ENCODE data around the gene PITRM1. TPM values are rescaled to one million over a fixed set of nuclear protein-coding genes. Genes with fewer than 3 reads are reported as not detected.
A peak's percentile ranks its signal among the peaks of the same experiment; 100 is the strongest.

PITRM1 gene
- total RNA-seq, 2 experiments from 2014 or later, result 47.5 TPM

DNA sequence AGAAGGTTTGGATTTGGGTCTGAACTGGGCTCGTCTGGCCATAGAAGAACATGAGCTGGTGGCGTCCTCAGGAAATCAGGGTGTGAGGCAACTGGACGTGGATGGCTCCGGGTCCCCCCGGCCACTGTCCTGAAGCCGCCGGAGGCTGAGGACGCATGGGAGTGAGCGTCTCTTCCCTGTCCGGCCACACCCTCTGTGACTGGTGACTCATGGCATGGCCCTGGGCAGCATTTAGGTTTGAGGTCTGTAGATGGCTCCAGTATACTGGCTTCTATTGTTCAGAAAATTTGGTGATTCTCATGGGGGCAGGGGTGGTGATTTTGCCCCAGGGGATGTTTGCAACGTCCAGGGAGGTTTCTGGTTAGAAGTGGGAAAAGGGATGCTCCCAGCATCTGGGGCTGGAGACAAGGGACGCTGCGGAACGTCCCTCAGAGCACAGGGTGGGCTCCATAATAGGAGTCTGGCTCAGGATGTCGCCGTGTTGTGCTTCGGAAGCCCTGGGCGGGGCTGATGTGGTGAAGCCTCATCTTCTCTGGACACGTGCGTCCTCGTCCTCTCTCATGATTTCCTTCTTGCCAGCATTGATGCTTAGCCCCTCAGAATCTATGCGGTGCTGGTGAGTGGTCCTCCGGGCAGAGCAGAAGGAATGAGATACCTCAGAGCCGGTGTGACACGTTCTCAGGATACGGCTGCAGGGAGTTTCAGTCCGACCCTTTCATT lies 49.9 kb downstream of the PITRM1 start:
- CTCF ChIA-PET, result no interaction called here
- no peaks in the 10 kb centered on the region for H3K27me3 Mint-ChIP-seq (ENCODE audit: low read depth)
- H3K36me3 Mint-ChIP-seq (ENCODE audit: low read depth), result peaks cover 71% of the 10 kb centered on the region
- POLR2A ChIA-PET, result no interaction called here
- no peak for DNase-seq
- no peak overlapping the region for H3K4me3 Mint-ChIP-seq
- H3K9me3 Mint-ChIP-seq (ENCODE audit: insufficient read depth), result no peaks in the 10 kb centered on the region
- H3K27ac Mint-ChIP-seq, result no peak overlapping the region
- no peak for ATAC-seq
- H3K4me1 Mint-ChIP-seq (ENCODE audit: low read depth), result no peaks in the 10 kb centered on the region

DNA sequence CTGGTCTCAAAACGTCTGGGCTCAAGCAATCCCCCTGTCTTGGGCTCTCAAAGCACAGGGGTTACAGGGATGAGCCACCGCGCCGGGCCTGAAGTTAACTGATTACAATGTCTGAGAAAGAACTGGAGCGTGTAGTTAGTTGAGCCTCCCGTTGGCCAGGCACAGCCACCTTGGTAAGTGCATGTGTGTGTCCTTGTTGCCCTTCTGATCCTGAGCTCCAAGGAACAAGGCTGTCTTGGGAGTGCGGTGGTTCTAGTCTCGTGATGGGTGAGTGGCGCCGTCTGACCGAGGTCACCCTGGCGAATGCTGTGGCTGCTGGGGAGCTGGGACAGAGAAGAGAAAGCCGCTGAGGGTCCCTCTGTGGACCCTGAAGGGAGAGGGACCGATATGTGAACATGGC lies 50.5 kb downstream of the PITRM1 start:
- no peaks in the 10 kb centered on the region for H3K27me3 Mint-ChIP-seq (ENCODE audit: low read depth)
- no peak overlapping the region for H3K4me3 Mint-ChIP-seq
- no peak for ATAC-seq
- H3K27ac Mint-ChIP-seq, result no peak overlapping the region
- POLR2A ChIA-PET, result no interaction called here
- CTCF ChIA-PET, result no interaction called here
- peaks cover 69% of the 10 kb centered on the region for H3K36me3 Mint-ChIP-seq (ENCODE audit: low read depth)
- H3K4me1 Mint-ChIP-seq (ENCODE audit: low read depth), result no peaks in the 10 kb centered on the region
- no peak for DNase-seq
- no peaks in the 10 kb centered on the region for H3K9me3 Mint-ChIP-seq (ENCODE audit: insufficient read depth)

DNA sequence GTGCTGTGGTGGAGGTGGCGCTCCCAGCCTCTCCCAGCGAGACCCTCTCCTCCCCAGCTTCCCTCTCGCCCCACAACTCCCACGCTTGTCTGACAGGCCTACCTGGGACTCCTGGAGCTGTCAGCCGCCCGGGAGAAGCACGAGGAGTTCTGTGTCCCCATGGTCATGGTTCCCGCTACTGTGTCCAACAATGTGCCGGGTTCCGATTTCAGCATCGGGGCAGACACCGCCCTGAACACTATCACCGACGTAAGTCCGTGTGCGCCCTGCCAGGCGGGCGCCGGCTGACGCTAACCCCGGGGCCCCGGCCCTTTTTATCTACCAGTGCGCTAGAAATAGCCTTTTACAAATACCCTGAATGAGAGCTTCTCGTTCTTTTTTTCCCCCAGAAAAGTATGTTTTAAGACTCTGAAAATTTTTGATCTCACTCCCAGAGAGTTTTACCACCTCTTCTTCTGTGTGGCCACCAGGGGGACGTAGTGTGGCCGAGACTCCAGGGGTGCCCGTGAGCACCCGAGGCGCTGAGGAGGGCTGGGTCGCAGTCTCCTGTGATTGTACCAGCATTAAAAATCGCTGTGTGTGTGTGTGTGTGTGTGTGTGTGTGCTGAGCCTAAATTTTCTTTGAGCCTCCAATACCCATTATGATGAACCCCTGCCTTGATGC lies 52.7 kb downstream of the PITRM1 start:
- Mint-ChIP-seq H3K9me3 (ENCODE audit: insufficient read depth) (no peaks in the 10 kb centered on the region), H3K27me3 (ENCODE audit: low read depth) (no peaks in the 10 kb centered on the region), H3K4me1 (ENCODE audit: low read depth) (no peaks in the 10 kb centered on the region), H3K4me3 (no peak overlapping the region), H3K27ac (no peak overlapping the region), H3K36me3 (ENCODE audit: low read depth) (peaks cover 74% of the 10 kb centered on the region)
- CTCF ChIA-PET, result no interaction called here
- POLR2A ChIA-PET, result no interaction called here
- DNase-seq, result no peak
- ATAC-seq, result no peak

DNA sequence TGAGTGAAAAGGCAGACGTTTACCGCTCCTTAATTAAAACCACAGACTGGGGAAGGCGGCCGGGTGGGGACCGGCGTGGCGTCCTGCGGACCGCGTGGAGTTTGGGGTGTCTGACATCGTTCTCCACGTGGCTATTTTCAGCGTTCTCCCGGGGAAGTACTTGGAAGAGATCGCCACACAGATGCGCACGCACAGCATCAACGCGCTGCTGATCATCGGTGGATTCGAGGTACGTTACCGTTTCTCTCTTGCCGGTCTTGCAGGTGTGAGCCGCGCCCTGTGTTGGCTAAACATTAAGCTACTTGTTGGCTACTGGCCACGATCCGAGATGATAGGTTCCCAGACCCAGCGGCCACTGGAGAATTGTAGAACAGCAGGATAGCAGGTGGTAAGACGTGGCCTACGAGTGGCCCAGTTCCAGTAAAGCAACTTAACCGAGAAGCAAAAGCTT lies 53.9 kb downstream of the PITRM1 start:
- POLR2A ChIA-PET, result no interaction called here
- H3K27me3 Mint-ChIP-seq (ENCODE audit: low read depth), result no peaks in the 10 kb centered on the region
- H3K9me3 Mint-ChIP-seq (ENCODE audit: insufficient read depth), result no peaks in the 10 kb centered on the region
- ATAC-seq (no peak), DNase-seq (no peak)
- peak overlapping the region; percentile 12 for H3K27ac Mint-ChIP-seq
- H3K36me3 Mint-ChIP-seq (ENCODE audit: low read depth), result peaks cover 76% of the 10 kb centered on the region
- no peak overlapping the region for H3K4me3 Mint-ChIP-seq
- CTCF ChIA-PET, result no interaction called here
- no peaks in the 10 kb centered on the region for H3K4me1 Mint-ChIP-seq (ENCODE audit: low read depth)

DNA sequence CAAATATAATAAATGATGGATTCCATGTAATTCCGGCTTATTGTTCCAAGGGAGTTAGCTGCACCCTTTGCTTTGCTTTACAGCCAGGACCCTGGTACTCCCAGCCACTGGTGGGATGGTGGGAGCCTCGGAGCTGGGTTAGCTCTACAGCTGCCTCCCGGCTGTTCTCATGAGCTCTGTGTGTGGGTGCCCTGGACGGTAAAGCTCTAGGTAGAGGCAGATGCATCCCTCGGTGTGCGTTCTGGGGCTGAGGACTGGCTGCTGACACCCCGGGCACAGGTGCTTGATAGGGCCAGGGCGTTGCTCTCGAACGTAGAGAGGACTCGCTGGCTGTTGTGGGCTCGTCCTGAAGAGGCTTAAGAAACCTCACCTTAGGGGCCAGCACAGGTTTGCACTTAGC lies 55.1 kb downstream of the PITRM1 start:
- Mint-ChIP-seq H3K27ac (no peak overlapping the region), H3K27me3 (ENCODE audit: low read depth) (no peaks in the 10 kb centered on the region), H3K9me3 (ENCODE audit: insufficient read depth) (no peaks in the 10 kb centered on the region), H3K4me3 (no peak overlapping the region), H3K36me3 (ENCODE audit: low read depth) (peaks cover 76% of the 10 kb centered on the region), H3K4me1 (ENCODE audit: low read depth) (no peaks in the 10 kb centered on the region)
- POLR2A ChIA-PET, result no interaction called here
- no peak for ATAC-seq
- CTCF ChIA-PET, result no interaction called here
- no peak for DNase-seq

DNA sequence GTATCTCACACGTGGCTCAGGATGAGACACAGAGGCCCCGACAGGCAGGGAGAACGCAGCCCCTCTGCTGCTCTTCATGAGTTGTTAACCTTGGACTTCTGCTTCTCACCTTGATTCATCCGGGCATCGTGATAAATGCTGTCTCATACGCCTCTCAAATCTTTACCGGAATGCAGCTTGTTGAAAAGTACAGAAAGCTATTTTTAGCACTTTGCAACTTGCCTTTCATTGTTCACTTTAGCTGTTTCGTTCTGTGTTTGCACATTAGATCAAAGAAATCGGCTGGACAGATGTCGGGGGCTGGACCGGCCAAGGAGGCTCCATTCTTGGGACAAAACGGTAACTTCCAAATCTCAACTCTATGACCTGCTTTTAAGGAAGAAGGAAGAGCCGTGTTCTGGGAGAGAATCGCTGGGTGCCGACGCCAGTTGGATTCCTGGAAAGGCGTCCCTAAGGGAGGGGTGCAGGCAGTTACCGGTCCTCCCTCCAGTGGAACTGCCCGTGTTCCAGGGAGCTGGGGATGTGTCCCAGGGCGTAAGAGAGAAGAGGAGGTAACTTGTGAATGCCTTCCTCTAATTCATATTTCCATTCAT lies 56.0 kb downstream of the PITRM1 start:
- no peak overlapping the region for H3K4me3 Mint-ChIP-seq
- peaks cover 76% of the 10 kb centered on the region for H3K36me3 Mint-ChIP-seq (ENCODE audit: low read depth)
- H3K27ac Mint-ChIP-seq, result no peak overlapping the region
- DNase-seq, result no peak
- no peaks in the 10 kb centered on the region for H3K9me3 Mint-ChIP-seq (ENCODE audit: insufficient read depth)
- ChIA-PET POLR2A (no interaction called here), CTCF (no interaction called here)
- H3K4me1 Mint-ChIP-seq (ENCODE audit: low read depth), result no peaks in the 10 kb centered on the region
- ATAC-seq, result no peak
- no peaks in the 10 kb centered on the region for H3K27me3 Mint-ChIP-seq (ENCODE audit: low read depth)

DNA sequence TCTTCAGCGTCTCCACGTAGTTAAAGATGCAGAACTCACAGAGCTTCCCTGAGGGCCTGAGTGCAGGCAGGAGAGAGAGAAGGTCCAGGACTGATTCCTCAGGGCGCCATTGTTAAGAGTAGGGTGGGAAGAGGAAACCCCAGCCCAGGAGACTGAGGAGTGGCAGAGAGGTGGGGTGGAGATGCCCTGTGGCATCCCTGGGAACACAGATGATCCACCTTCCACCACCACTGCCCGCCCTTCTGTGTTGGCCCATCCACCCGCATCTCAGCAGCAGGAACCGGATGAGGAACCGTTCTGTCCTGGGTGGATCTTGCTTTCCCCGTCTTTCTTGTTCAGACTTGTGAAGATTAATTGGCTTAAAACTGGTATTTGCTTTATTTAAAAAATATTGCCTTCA lies 56.9 kb downstream of the PITRM1 start:
- POLR2A ChIA-PET, result no interaction called here
- Mint-ChIP-seq H3K4me1 (ENCODE audit: low read depth) (no peaks in the 10 kb centered on the region), H3K27me3 (ENCODE audit: low read depth) (no peaks in the 10 kb centered on the region), H3K27ac (no peak overlapping the region), H3K9me3 (ENCODE audit: insufficient read depth) (no peaks in the 10 kb centered on the region), H3K36me3 (ENCODE audit: low read depth) (peaks cover 79% of the 10 kb centered on the region), H3K4me3 (no peak overlapping the region)
- DNase-seq (no peak), ATAC-seq (no peak)
- CTCF ChIA-PET, result no interaction called here

DNA sequence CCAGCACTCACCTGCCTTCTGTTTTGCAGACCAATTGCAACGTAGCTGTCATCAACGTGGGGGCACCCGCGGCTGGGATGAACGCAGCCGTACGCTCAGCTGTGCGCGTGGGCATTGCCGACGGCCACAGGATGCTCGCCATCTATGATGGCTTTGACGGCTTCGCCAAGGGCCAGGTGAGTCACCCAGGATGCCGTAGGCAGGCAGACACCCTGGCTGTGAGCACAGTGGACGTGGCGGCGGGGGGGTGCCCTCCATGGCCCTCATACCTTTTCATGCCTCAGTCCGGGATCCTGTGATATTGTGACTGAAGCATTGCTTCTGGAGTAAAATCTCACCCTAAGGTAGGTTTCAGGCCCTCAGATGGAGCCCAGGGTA lies 59.2 kb downstream of the PITRM1 start:
- POLR2A ChIA-PET, result interaction anchor here (0.6 kb wide), 1 partner anchor 13 kb away, joined by 3 read pairs; no protein-coding TSS in a partner anchor
- CTCF ChIA-PET, result no interaction called here
- Mint-ChIP-seq H3K4me1 (ENCODE audit: low read depth) (no peaks in the 10 kb centered on the region), H3K4me3 (no peak overlapping the region), H3K9me3 (ENCODE audit: insufficient read depth) (no peaks in the 10 kb centered on the region), H3K27me3 (ENCODE audit: low read depth) (no peaks in the 10 kb centered on the region), H3K27ac (peak overlapping the region; percentile 52), H3K36me3 (ENCODE audit: low read depth) (peaks cover 84% of the 10 kb centered on the region)
- no peak for DNase-seq
- ATAC-seq, result no peak

DNA sequence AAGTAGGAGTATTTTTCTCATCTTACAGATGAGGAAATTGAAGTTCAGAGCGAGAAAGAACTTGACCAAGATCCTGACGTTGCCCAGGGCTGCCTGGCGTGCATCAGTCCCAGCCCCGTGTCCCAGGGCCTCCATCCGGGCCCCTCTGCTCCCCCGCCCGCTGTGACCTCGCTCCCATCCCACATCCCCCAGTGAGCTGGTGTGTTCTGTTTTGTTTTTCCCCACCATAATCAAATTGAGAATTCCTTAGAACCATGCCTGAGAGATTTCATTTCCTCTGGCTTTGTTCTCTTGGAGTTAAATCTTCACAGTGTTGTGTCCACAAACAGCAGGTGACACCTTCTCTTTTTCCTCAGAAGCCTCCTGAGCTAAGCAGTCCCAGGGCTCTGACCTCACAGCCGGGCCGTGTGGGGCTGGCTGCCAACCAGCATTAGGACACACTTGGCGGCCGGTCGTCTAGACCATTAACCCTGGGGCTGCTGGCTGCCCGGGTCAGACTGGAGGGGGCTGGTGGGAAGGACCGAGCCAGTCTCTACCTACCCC lies 60.9 kb downstream of the PITRM1 start:
- H3K27ac Mint-ChIP-seq, result peak overlapping the region; percentile 7
- no peaks in the 10 kb centered on the region for H3K9me3 Mint-ChIP-seq (ENCODE audit: insufficient read depth)
- no peak overlapping the region for H3K4me3 Mint-ChIP-seq
- peaks cover 90% of the 10 kb centered on the region for H3K36me3 Mint-ChIP-seq (ENCODE audit: low read depth)
- DNase-seq (no peak), ATAC-seq (no peak)
- POLR2A ChIA-PET, result no interaction called here
- no peaks in the 10 kb centered on the region for H3K4me1 Mint-ChIP-seq (ENCODE audit: low read depth)
- no peaks in the 10 kb centered on the region for H3K27me3 Mint-ChIP-seq (ENCODE audit: low read depth)
- CTCF ChIA-PET, result interaction anchor here (1.3 kb wide), 1 partner anchor 16 kb away, joined by 4 read pairs; no protein-coding TSS in a partner anchor

DNA sequence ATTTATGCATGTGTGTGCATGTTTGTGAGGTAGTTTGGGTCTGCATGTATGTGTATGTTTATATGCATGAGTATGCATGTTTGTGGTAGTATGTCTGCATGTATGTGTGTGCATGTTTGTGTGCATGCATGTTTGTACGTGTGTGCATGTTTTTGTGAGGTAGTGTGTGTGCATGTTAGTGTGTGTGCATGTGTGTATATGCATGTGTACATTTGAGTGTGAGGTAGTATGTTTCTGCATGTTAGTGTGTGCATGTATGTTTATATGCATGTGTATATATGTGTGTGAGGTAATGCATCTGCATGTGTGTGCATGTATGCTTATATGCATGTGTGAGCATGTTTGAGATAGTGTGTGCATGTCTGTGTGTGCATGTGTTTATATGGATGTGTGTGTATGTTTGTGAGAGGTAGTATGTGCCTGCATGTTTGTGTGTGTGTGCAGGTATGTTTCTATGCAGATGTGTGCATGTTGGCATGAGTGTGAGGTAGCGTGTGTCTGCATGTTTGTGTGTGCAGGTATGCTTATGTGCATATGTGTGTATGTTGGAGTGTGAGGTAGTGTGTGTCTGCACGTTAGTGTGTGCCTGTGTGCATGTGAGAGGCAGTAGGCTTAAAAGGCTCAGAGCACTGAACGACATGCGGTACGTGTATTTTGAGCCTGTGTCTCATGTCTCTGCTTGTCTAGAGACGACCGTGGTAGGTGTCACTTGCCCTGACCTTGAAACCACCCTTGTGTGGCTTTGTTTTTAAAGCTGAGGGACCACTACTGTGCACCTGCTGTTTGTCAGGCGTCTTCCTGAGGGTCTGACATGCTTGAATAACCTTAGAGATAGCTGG lies 61.6 kb downstream of the PITRM1 start:
- CTCF ChIA-PET, result interaction anchor here (1.3 kb wide), 1 partner anchor 16 kb away, joined by 4 read pairs; no protein-coding TSS in a partner anchor
- H3K4me3 Mint-ChIP-seq, result no peak overlapping the region
- peak overlapping the region; percentile 24 for H3K27ac Mint-ChIP-seq
- H3K4me1 Mint-ChIP-seq (ENCODE audit: low read depth), result no peaks in the 10 kb centered on the region
- no peaks in the 10 kb centered on the region for H3K9me3 Mint-ChIP-seq (ENCODE audit: insufficient read depth)
- POLR2A ChIA-PET, result no interaction called here
- DNase-seq (no peak), ATAC-seq (no peak)
- peaks cover 83% of the 10 kb centered on the region for H3K36me3 Mint-ChIP-seq (ENCODE audit: low read depth)
- no peaks in the 10 kb centered on the region for H3K27me3 Mint-ChIP-seq (ENCODE audit: low read depth)

DNA sequence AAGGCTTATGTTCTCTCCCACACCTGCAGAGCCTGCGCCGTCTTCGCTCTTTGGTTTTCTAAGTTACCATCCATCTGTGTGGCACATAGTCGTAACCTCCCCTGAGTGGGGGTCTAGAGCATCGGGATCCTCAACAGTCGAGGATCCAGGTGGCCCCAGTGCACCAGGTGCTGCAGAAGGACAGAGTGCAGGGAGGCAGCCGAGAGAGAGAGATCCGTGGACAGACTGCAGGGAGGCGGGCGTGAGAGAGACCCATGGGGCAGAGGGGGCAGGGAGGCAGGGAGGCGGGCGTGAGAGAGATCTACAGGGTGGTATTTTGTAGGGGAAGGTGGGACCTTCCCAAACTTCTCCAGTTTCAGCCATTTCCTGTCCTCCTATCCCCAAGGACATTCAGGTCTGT lies 62.9 kb downstream of the PITRM1 start:
- DNase-seq (no peak), ATAC-seq (no peak)
- Mint-ChIP-seq H3K27ac (no peak overlapping the region), H3K9me3 (ENCODE audit: insufficient read depth) (no peaks in the 10 kb centered on the region), H3K27me3 (ENCODE audit: low read depth) (no peaks in the 10 kb centered on the region), H3K4me1 (ENCODE audit: low read depth) (no peaks in the 10 kb centered on the region), H3K36me3 (ENCODE audit: low read depth) (peaks cover 81% of the 10 kb centered on the region), H3K4me3 (no peak overlapping the region)
- POLR2A ChIA-PET, result no interaction called here
- CTCF ChIA-PET, result no interaction called here

DNA sequence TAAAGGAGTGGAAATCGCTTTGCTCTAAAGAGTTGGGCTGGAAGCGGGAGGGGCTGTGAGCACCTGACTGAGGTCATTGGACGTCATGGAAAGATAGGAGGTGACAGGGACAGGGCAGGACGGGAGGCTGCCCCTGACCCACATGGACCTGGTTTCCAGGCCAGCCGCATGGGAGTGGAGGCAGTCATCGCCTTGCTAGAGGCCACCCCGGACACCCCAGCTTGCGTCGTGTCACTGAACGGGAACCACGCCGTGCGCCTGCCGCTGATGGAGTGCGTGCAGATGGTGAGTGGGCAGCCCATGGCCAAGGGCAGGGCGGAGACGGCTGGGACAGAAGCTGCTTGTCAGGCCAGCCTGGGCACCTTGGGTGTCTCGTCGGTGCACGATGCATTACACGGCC lies 63.4 kb downstream of the PITRM1 start:
- H3K4me1 Mint-ChIP-seq (ENCODE audit: low read depth), result no peaks in the 10 kb centered on the region
- H3K9me3 Mint-ChIP-seq (ENCODE audit: insufficient read depth), result no peaks in the 10 kb centered on the region
- no peak overlapping the region for H3K4me3 Mint-ChIP-seq
- ChIA-PET CTCF (no interaction called here), POLR2A (no interaction called here)
- H3K36me3 Mint-ChIP-seq (ENCODE audit: low read depth), result peaks cover 81% of the 10 kb centered on the region
- H3K27ac Mint-ChIP-seq, result no peak overlapping the region
- no peaks in the 10 kb centered on the region for H3K27me3 Mint-ChIP-seq (ENCODE audit: low read depth)
- DNase-seq (no peak), ATAC-seq (no peak)

Data from activated CD8-positive, alpha-beta T cell treated with anti-CD3 and anti-CD28 coated beads, Interleukin-2, amount 10 ng/mL, durations not matched to agents 7 days and 5 days (primary cell).